Measurements from ENCODE around the gene RXRA.

GRCh38 chr9:134393582-134394280 is 67.5 kb downstream of the RXRA start:
- TF ChIP-seq ZFP62 (CRISPR knock-in tag; IDR thresholded peaks at IDR 0.05) (no peak), ZNF781 (CRISPR knock-in tag; IDR thresholded peaks at IDR 0.05; ENCODE audit: borderline replicate concordance, not compliant biosample characterization) (no peak), ZNF10 (CRISPR knock-in tag; IDR thresholded peaks at IDR 0.05; ENCODE audit: borderline replicate concordance, low read depth) (no peak), CBFB (CRISPR knock-in tag; IDR thresholded peaks at IDR 0.05) (no peak), CBX1 (IDR thresholded peaks at IDR 0.05; ENCODE audit: low read depth) (no peak), HDAC6 (IDR thresholded peaks at IDR 0.05; ENCODE audit: low read depth, low read length) (no peak)
